ENCODE data around the gene SNX5. TPM values are rescaled to one million over a fixed set of nuclear protein-coding genes. Genes with fewer than 3 reads are reported as not detected.
"Not testable (repeated sequence)": the region's sequence is repeated elsewhere in the genome, so short reads cannot be mapped to it uniquely, and the experiment has no call there.

Gene SNX5
- total and polyA plus RNA-seq, 9 of the 15 experiments (the other 6 are each of a cell fraction or from before 2014, with no cell fraction given) = 53.5 to 276 (median 160) TPM

GRCh38 chr20:17960400-17960885 is 8.2 kb downstream of the SNX5 start:
- DNase-seq (ENCODE audit: extremely low read depth in 1 of 4, low spot score in 3 of 4); H3K4me2 ChIP-seq (ENCODE audit: insufficient read depth, low read length); BruUV-seq (replicated peaks); H2AFZ ChIP-seq (ENCODE audit: low read depth, low read length); H3K9me3 ChIP-seq (replicated peaks; ENCODE audit: control insufficient read depth, insufficient read depth, low read depth, low read length); H3K27me3 ChIP-seq (ENCODE audit: control insufficient read depth in 2 of 2, insufficient read depth in 2 of 2, low read length in 2 of 2); in situ Hi-C loops (cut with MboI); H3K4me3 ChIP-seq; intact Hi-C loops (cut with micrococcal nuclease); ATAC-seq; FAIRE-seq; H3K9me1 ChIP-seq (ENCODE audit: control insufficient read depth, insufficient read depth, low read length); CTCF ChIA-PET (ENCODE audit: low intra/inter-chr PET ratio): not testable (repeated sequence)
- POLR2A ChIA-PET = interaction anchor here (0.6 to 4.3 kb wide), 2 partner anchors 8 to 452 kb away, joined by 5 to 42 read pairs; partner anchors contain the start of genes MGME1 and SNX5
- TF ChIP-seq MLLT1 (IDR thresholded peaks at IDR 0.05) (peak in 1 of 2 experiments; percentile 90; a peak in 1 of 4 replicates), THRAP3 (IDR thresholded peaks at IDR 0.05; ENCODE audit: borderline replicate concordance) (peak; percentile 40; the same call in 1 of the 2 replicates)
- peaks cover 100% of the 10 kb centered on the region for H3K79me2 ChIP-seq (ENCODE audit: control insufficient read depth, insufficient read depth, low read length)
- H3K27ac ChIP-seq (ENCODE audit: extremely low read depth, low read depth, low read length) = peak overlapping the region; percentile 59; the same call in 2 of the 3 replicates
- H4K20me1 ChIP-seq (replicated peaks; ENCODE audit: control insufficient read depth, insufficient read depth, low read length) = peaks cover 43% of the 10 kb centered on the region
- peaks cover 73% of the 10 kb centered on the region for H3K36me3 ChIP-seq (ENCODE audit: control insufficient read depth, insufficient read depth, low read length)
- peak overlapping the region in 1 of 2 experiments; percentile 50; a peak in 1 of 4 replicates for H3K9ac ChIP-seq (ENCODE audit: insufficient read depth in 1 of 2, low read depth in 2 of 2, low read length in 2 of 2)
- WGBS (ENCODE audit: insufficient coverage, low coverage, missing lambda C conversion rate) = 57% methylated on average over 12 of the region's 16 CpGs
- H3K4me1 ChIP-seq (replicated peaks in 1 of 2; ENCODE audit: control insufficient read depth in 2 of 2, insufficient read depth in 2 of 2, low read length in 2 of 2) = peaks cover 21 to 65% of the 10 kb centered on the region in 2 experiments

- H3K9me3 ChIP-seq (replicated peaks; ENCODE audit: control insufficient read depth, insufficient read depth, low read depth, low read length) = no peaks in the 10 kb centered on the region
- peak overlapping the region; percentile 33 for H3K4me2 ChIP-seq (ENCODE audit: insufficient read depth, low read length)
- BruUV-seq (replicated peaks) = no TSS peak
- ATAC-seq = no peak
- in situ Hi-C loops (cut with MboI) (no loop called here), intact Hi-C loops (cut with micrococcal nuclease) (no loop called here)
- no peak for DNase-seq (ENCODE audit: extremely low read depth in 1 of 4, low spot score in 3 of 4)
- peaks cover 3% of the 10 kb centered on the region for H3K9me1 ChIP-seq (ENCODE audit: control insufficient read depth, insufficient read depth, low read length)
- H2AFZ ChIP-seq (ENCODE audit: low read depth, low read length) = no peak overlapping the region
- H3K27ac ChIP-seq (ENCODE audit: extremely low read depth, low read depth, low read length) = peak overlapping the region; percentile 64
- POLR2A ChIA-PET = interaction anchor here (1.0 to 4.3 kb wide), 5 partner anchors 9 to 281 kb away, joined by 3 to 42 read pairs (median 4); partner anchors contain the start of genes MGME1 and SNX5
- 26% methylated on average over 4 of the region's 5 CpGs for WGBS (ENCODE audit: insufficient coverage, low coverage, missing lambda C conversion rate)
- peaks cover 33% of the 10 kb centered on the region for H4K20me1 ChIP-seq (replicated peaks; ENCODE audit: control insufficient read depth, insufficient read depth, low read length)
- peaks cover 21 to 56% of the 10 kb centered on the region in 2 experiments for H3K4me1 ChIP-seq (replicated peaks in 1 of 2; ENCODE audit: control insufficient read depth in 2 of 2, insufficient read depth in 2 of 2, low read length in 2 of 2)
- H3K36me3 ChIP-seq (ENCODE audit: control insufficient read depth, insufficient read depth, low read length) = peaks cover 73% of the 10 kb centered on the region
- no peak for FAIRE-seq
- peak overlapping the region in 1 of 2 experiments; percentile 42; a peak in 2 of 4 replicates for H3K9ac ChIP-seq (ENCODE audit: insufficient read depth in 1 of 2, low read depth in 2 of 2, low read length in 2 of 2)
- H3K27me3 ChIP-seq (ENCODE audit: control insufficient read depth in 2 of 2, insufficient read depth in 2 of 2, low read length in 2 of 2) = no peaks in the 10 kb centered on the region
- CTCF ChIA-PET (ENCODE audit: low intra/inter-chr PET ratio) = no interaction called here
- peaks cover 100% of the 10 kb centered on the region for H3K79me2 ChIP-seq (ENCODE audit: control insufficient read depth, insufficient read depth, low read length)
- H3K4me3 ChIP-seq = no peak overlapping the region
- TF ChIP-seq HEY1 (CRISPR knock-in tag; IDR thresholded peaks at IDR 0.05; ENCODE audit: borderline replicate concordance) (no peak), BHLHE40 (IDR thresholded peaks at IDR 0.05; ENCODE audit: low read length) (no peak), ZNF766 (CRISPR knock-in tag; conservative IDR thresholded peaks at IDR 0.05) (0 out of 2 replicates have a peak, but pooled peaks have one; percentile 3), YY1 (IDR thresholded peaks at IDR 0.05; ENCODE audit: borderline replicate concordance in 1 of 3, control insufficient read depth in 1 of 3, extremely low read depth in 1 of 3, insufficient read depth in 3 of 3, insufficient read length in 1 of 3, insufficient replicate concordance in 2 of 3, low read depth in 1 of 3, low read length in 2 of 3) (peak in 1 of 3 experiments; percentile 15), LEF1 (IDR thresholded peaks at IDR 0.05) (no peak), MLX (CRISPR knock-in tag; conservative IDR thresholded peaks at IDR 0.05) (no peak), EWSR1 (IDR thresholded peaks at IDR 0.05; ENCODE audit: borderline replicate concordance, low read depth, partially characterized antibody) (no peak)
Observed at GRCh38 chr20:17959257-17959627, 9.4 kb downstream of the SNX5 start.

Data from K562 (cell line).